Gastroesophageal sphincter (tissue), 3 donors: ENCODE data around the gene MCAM.

Experiments used
- POLR2A ChIP-seq, 2 donors: fragments of 450-650 bp; IDR thresholded peaks; one replicate each; pipeline ENCODE4 v1.6.1; 2017; ENCODE audit warnings: antibody characterized with exemption in 2 of 2, mild to moderate bottlenecking in 2 of 2, moderate library complexity in 1 of 2
- POLR2AphosphoS5 ChIP-seq: sonication (generic); formaldehyde crosslinking; IDR thresholded peaks from one replicate; pipeline ENCODE4 v1.6.1; 2017; ENCODE audit warnings: antibody characterized with exemption
- TF ChIP-seq, protein P1 (sequence below), 4 experiments: fragments of 200-600 bp in 2 of 4; fragments of 450-650 bp in 2 of 4; sonication (generic) in 1 of 4; IDR thresholded peaks; one replicate each; pipeline ENCODE4 v1.5.1; 2017 to 2019; ENCODE audit warnings: antibody characterized with exemption in 4 of 4, mild to moderate bottlenecking in 2 of 4, moderate library complexity in 2 of 4

DNA sequence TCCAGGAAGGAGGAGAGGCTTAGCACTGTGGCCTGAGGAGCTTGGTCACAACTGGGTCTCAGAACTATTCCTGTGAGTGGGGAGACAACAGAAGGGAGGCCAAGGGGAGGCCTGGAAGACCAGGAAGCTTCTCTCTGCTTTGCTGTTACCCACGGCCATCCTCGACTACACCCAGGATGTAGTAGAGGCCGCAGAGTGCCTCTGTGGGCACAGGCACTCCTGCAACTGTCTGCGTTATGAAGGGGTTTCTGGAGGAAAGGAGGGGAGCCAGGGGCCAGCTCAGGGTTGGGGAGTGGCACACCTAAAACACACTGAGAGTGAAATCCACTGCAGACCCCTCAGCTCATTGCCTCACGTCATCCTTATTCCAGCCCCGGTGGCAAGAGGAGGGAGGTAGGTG, 33.4 kb upstream of the MCAM start:
- no peak for TF ChIP-seq POLR2A (IDR thresholded peaks at IDR 0.05)
- TF ChIP-seq, protein P1, sequence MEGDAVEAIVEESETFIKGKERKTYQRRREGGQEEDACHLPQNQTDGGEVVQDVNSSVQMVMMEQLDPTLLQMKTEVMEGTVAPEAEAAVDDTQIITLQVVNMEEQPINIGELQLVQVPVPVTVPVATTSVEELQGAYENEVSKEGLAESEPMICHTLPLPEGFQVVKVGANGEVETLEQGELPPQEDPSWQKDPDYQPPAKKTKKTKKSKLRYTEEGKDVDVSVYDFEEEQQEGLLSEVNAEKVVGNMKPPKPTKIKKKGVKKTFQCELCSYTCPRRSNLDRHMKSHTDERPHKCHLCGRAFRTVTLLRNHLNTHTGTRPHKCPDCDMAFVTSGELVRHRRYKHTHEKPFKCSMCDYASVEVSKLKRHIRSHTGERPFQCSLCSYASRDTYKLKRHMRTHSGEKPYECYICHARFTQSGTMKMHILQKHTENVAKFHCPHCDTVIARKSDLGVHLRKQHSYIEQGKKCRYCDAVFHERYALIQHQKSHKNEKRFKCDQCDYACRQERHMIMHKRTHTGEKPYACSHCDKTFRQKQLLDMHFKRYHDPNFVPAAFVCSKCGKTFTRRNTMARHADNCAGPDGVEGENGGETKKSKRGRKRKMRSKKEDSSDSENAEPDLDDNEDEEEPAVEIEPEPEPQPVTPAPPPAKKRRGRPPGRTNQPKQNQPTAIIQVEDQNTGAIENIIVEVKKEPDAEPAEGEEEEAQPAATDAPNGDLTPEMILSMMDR (IDR thresholded peaks at IDR 0.05), result no peak
- TF ChIP-seq POLR2AphosphoS5, result no peak
